Astrocyte (in vitro differentiated cells and primary cell): ENCODE data around the gene GRIK1. TPM values are rescaled to one million over a fixed set of nuclear protein-coding genes. Genes with fewer than 3 reads are reported as not detected.

ENCODE experiments used
- DNase-seq: peaks from one replicate; pipeline ENCODE4 v3.0.0-alpha.2; 2010; ENCODE audit warnings: low read depth
- FAIRE-seq: peaks from 2 replicates; lab custom pipeline; 2011; peaks lifted over from hg19 to GRCh38; lab: Jason Lieb, UNC
- H2AFZ ChIP-seq: 2 replicates; pipeline ENCODE4 v1.6.0; 2012; ENCODE audit warnings: low read depth, low read length, inconsistent platforms
- H3K27ac ChIP-seq: 2 replicates; pipeline ENCODE4 v1.5.1; 2011; ENCODE audit warnings: low read depth, low read length, inconsistent platforms
- H3K27me3 ChIP-seq: 2 replicates; pipeline ENCODE4 v1.6.0; 2011; ENCODE audit warnings: low read length, inconsistent platforms; ENCODE audit not compliant: insufficient read depth
- H3K36me3 ChIP-seq: 2 replicates; pipeline ENCODE4 v1.5.1; 2011; ENCODE audit warnings: low read length, inconsistent platforms; ENCODE audit not compliant: insufficient read depth
- H3K4me1 ChIP-seq: 2 replicates; pipeline ENCODE4 v1.5.1; 2011; ENCODE audit warnings: low read length, inconsistent platforms; ENCODE audit not compliant: insufficient read depth
- H3K4me2 ChIP-seq: 2 replicates; pipeline ENCODE4 v1.6.0; 2012; ENCODE audit warnings: low read length, inconsistent platforms
- H3K4me3 ChIP-seq: 2 replicates; pipeline ENCODE4 v1.5.1; 2011; ENCODE audit warnings: low read depth, mild to moderate bottlenecking, low read length, inconsistent platforms; ENCODE audit not compliant: insufficient read depth
- H3K79me2 ChIP-seq: 2 replicates; pipeline ENCODE4 v1.6.0; 2012; ENCODE audit warnings: mild to moderate bottlenecking, low read length, inconsistent platforms; ENCODE audit not compliant: insufficient read depth
- H3K9ac ChIP-seq: 2 replicates; pipeline ENCODE4 v1.6.0; 2012; ENCODE audit warnings: mild to moderate bottlenecking, low read length, inconsistent platforms
- H3K9me3 ChIP-seq: 2 replicates; pipeline ENCODE4 v1.5.1; 2012; ENCODE audit warnings: low read depth, mild to moderate bottlenecking, low read length, inconsistent platforms; ENCODE audit not compliant: insufficient read depth
- H4K20me1 ChIP-seq: 2 replicates; pipeline ENCODE4 v1.6.0; 2012; ENCODE audit warnings: low read length, inconsistent platforms; ENCODE audit not compliant: insufficient read depth
- H3K27ac Mint-ChIP-seq: one replicate; pipeline ENCODE4 v1.8.0; 2021; ENCODE audit warnings: mild to moderate bottlenecking, mixed read lengths; ENCODE audit not compliant: unreplicated experiment
- H3K27me3 Mint-ChIP-seq: one replicate; pipeline ENCODE4 v1.8.0; 2021; ENCODE audit warnings: low read depth, mixed read lengths; ENCODE audit not compliant: unreplicated experiment
- H3K36me3 Mint-ChIP-seq: one replicate; pipeline ENCODE4 v1.8.0; 2021; ENCODE audit warnings: low read depth, mixed read lengths; ENCODE audit not compliant: unreplicated experiment
- H3K4me1 Mint-ChIP-seq: one replicate; pipeline ENCODE4 v1.8.0; 2021; ENCODE audit warnings: low read depth, mixed read lengths; ENCODE audit not compliant: unreplicated experiment
- H3K4me3 Mint-ChIP-seq: one replicate; pipeline ENCODE4 v1.8.0; 2021; ENCODE audit warnings: mild to moderate bottlenecking, moderate library complexity, mixed read lengths; ENCODE audit not compliant: unreplicated experiment
- H3K9me3 Mint-ChIP-seq: one replicate; pipeline ENCODE4 v1.8.0; 2021; ENCODE audit warnings: mild to moderate bottlenecking, mixed read lengths; ENCODE audit not compliant: unreplicated experiment
- CTCF ChIP-seq: IDR thresholded peaks from 2 replicates; pipeline ENCODE4 v1.5.1; 2011; ENCODE audit warnings: low read depth, mild to moderate bottlenecking, inconsistent platforms, low read length, moderate library complexity; ENCODE audit not compliant: insufficient read depth
- EZH2 ChIP-seq: IDR thresholded peaks from 2 replicates; pipeline ENCODE4 v1.6.1; 2012; ENCODE audit warnings: mild to moderate bottlenecking, low read length, inconsistent platforms; ENCODE audit not compliant: insufficient read depth
- total RNA-seq: library from RNA; stranded (reverse); gene quantifications from 2 replicates; pipeline ENCODE4 v1.2.1, GENCODE V29; 2021

Gene GRIK1
- total RNA-seq, 1 donor from 2014 or later: not detected

- no peak overlapping the region for H2AFZ ChIP-seq
- no peak overlapping the region for H3K27ac ChIP-seq
- TF ChIP-seq EZH2 (no peak), CTCF (no peak)
- H3K79me2 ChIP-seq: no peaks in the 10 kb centered on the region
- no peak overlapping the region for H3K4me3 ChIP-seq
- FAIRE-seq (no peak), DNase-seq (no peak)
- Mint-ChIP-seq H3K4me3 (no peak overlapping the region), H3K9me3 (peaks cover 2% of the 10 kb centered on the region), H3K27me3 (no peaks in the 10 kb centered on the region), H3K36me3 (no peaks in the 10 kb centered on the region), H3K4me1 (no peaks in the 10 kb centered on the region), H3K27ac (no peak overlapping the region)
- no peak overlapping the region for H3K4me2 ChIP-seq
- no peaks in the 10 kb centered on the region for H3K9me3 ChIP-seq
- H3K27me3 ChIP-seq: no peaks in the 10 kb centered on the region
- no peak overlapping the region for H3K9ac ChIP-seq
- peaks cover 5% of the 10 kb centered on the region for H3K4me1 ChIP-seq
- H3K36me3 ChIP-seq: no peaks in the 10 kb centered on the region
- no peaks in the 10 kb centered on the region for H4K20me1 ChIP-seq
Observed at GRCh38 chr21:29696937-29697336, 242.9 kb downstream of the GRIK1 start.

- Histone ChIP-seq H2AFZ (no peak overlapping the region), H3K9me3 (no peaks in the 10 kb centered on the region), H3K9ac (no peak overlapping the region), H3K27ac (no peak overlapping the region), H3K79me2 (no peaks in the 10 kb centered on the region), H3K36me3 (no peaks in the 10 kb centered on the region), H3K4me2 (no peak overlapping the region), H3K4me1 (no peaks in the 10 kb centered on the region), H4K20me1 (no peaks in the 10 kb centered on the region), H3K4me3 (no peak overlapping the region), H3K27me3 (no peaks in the 10 kb centered on the region)
- no peak overlapping the region for H3K27ac Mint-ChIP-seq
- no peak for DNase-seq
- H3K36me3 Mint-ChIP-seq: no peaks in the 10 kb centered on the region
- H3K4me3 Mint-ChIP-seq: no peak overlapping the region
- no peaks in the 10 kb centered on the region for H3K4me1 Mint-ChIP-seq
- H3K9me3 Mint-ChIP-seq: no peaks in the 10 kb centered on the region
- TF ChIP-seq EZH2: no peak
- no peak for TF ChIP-seq CTCF
- no peak for FAIRE-seq
- H3K27me3 Mint-ChIP-seq: no peaks in the 10 kb centered on the region
Observed at GRCh38 chr21:29691616-29692491, 247.9 kb downstream of the GRIK1 start.

DNA sequence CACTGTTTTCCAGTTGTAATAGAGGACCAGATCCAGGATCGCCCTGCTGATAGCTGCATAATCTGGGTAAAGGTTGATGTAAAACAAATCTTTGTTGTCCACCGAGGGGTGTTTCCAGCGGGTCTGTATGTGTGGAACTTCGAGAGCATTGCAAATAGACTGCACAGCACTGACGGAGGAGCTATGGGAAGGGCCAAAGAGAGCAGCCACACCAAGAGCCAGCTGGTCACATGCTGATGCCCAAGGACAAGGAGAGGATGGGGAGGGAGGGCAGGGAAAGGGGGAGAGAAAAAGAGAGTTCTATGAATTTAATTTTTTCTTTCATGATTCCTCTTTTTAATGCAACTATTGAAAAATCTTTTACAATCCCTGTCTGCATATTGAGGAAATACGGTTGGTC, 250.0 kb downstream of the GRIK1 start:
- Mint-ChIP-seq H3K9me3 (no peaks in the 10 kb centered on the region), H3K27me3 (no peaks in the 10 kb centered on the region), H3K27ac (no peak overlapping the region), H3K36me3 (no peaks in the 10 kb centered on the region), H3K4me3 (no peak overlapping the region), H3K4me1 (peaks cover 1% of the 10 kb centered on the region)
- H3K9me3 ChIP-seq: no peaks in the 10 kb centered on the region
- no peak overlapping the region for H3K9ac ChIP-seq
- DNase-seq (no peak), FAIRE-seq (no peak)
- TF ChIP-seq EZH2 (no peak), CTCF (no peak)
- H3K79me2 ChIP-seq: no peaks in the 10 kb centered on the region
- no peak overlapping the region for H2AFZ ChIP-seq
- no peak overlapping the region for H3K4me3 ChIP-seq
- H3K27ac ChIP-seq: no peak overlapping the region
- H3K4me2 ChIP-seq: no peak overlapping the region
- no peaks in the 10 kb centered on the region for H3K4me1 ChIP-seq
- H3K27me3 ChIP-seq: no peaks in the 10 kb centered on the region
- H3K36me3 ChIP-seq: no peaks in the 10 kb centered on the region
- no peaks in the 10 kb centered on the region for H4K20me1 ChIP-seq
